NB4 (cell line): ENCODE measurements around the gene CDCP2.

Source experiments
- DNase-seq: peaks from one replicate; pipeline ENCODE4 v3.0.0; 2010; ENCODE audit warnings: low read depth
- H3K4me3 ChIP-seq: one replicate; pipeline ENCODE4 v1.5.1; 2011; ENCODE audit warnings: mild to moderate bottlenecking, low read depth, low read length, moderate library complexity
- MYC ChIP-seq: IDR thresholded peaks from 2 replicates; pipeline ENCODE4 v1.6.1; 2011; ENCODE audit warnings: low read depth, low read length
- POLR2A ChIP-seq: IDR thresholded peaks from 2 replicates; pipeline ENCODE4 v1.6.1; 2011; ENCODE audit warnings: mild to moderate bottlenecking; ENCODE audit not compliant: insufficient read length; ENCODE audit errors: extremely low read depth
- TF ChIP-seq, protein P1 (sequence below): IDR thresholded peaks from 2 replicates; pipeline ENCODE4 v1.6.1; 2011; ENCODE audit warnings: low read depth, low read length
- TF ChIP-seq, protein P2 (sequence below): IDR thresholded peaks from one replicate; pipeline ENCODE4 v1.5.1; 2012; ENCODE audit warnings: low read depth, low read length

The CDCP2 gene

DNA sequence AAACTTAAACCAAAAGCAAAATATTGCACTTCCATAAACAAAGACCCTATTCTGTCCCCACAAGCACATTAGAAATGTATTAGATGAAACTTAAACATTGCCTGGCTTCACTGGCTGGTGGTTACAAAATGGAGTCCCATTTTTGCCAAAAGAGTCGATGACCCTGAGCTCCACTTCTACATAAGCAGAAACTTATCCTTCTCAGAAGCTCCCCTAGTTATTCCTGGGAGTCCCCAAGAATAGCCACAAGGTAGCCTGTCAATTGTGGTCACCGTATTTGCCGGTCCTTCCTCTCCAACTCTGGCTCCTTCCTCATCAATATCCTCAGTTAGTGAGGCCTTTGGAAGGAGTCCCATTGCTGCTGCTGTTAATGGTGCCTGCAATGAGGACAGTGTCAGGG is 37.3 kb downstream of the CDCP2 start:
- no peak overlapping the region for H3K4me3 ChIP-seq
- DNase-seq: no peak
- TF ChIP-seq POLR2A (no peak), MYC (no peak)
- TF ChIP-seq, protein P1, sequence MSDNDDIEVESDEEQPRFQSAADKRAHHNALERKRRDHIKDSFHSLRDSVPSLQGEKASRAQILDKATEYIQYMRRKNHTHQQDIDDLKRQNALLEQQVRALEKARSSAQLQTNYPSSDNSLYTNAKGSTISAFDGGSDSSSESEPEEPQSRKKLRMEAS: no peak
- TF ChIP-seq, protein P2, sequence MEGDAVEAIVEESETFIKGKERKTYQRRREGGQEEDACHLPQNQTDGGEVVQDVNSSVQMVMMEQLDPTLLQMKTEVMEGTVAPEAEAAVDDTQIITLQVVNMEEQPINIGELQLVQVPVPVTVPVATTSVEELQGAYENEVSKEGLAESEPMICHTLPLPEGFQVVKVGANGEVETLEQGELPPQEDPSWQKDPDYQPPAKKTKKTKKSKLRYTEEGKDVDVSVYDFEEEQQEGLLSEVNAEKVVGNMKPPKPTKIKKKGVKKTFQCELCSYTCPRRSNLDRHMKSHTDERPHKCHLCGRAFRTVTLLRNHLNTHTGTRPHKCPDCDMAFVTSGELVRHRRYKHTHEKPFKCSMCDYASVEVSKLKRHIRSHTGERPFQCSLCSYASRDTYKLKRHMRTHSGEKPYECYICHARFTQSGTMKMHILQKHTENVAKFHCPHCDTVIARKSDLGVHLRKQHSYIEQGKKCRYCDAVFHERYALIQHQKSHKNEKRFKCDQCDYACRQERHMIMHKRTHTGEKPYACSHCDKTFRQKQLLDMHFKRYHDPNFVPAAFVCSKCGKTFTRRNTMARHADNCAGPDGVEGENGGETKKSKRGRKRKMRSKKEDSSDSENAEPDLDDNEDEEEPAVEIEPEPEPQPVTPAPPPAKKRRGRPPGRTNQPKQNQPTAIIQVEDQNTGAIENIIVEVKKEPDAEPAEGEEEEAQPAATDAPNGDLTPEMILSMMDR: no peak

DNA sequence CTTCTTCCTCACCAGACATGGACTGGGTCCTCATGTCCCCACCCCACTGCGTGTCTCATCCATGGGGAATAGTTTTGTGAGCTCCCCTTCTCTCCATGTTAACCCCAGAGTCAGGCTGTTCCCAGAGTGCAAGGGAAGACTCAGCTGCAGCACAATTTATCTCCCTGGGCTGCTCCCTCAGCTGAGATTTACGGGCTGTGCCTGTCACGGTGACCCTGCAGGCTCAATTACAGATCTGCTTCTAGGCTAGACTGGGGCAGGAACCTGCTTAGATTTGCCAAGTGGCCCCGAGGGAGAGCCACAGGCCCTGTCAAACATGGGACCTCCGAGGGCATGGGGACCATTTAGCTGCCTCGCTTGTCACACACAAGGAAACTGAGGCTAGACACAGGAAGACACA is 37.8 kb downstream of the CDCP2 start:
- TF ChIP-seq MYC (no peak), POLR2A (no peak)
- TF ChIP-seq, protein P1: no peak
- TF ChIP-seq, protein P2: no peak
- H3K4me3 ChIP-seq: no peak overlapping the region
- DNase-seq: no peak

DNA sequence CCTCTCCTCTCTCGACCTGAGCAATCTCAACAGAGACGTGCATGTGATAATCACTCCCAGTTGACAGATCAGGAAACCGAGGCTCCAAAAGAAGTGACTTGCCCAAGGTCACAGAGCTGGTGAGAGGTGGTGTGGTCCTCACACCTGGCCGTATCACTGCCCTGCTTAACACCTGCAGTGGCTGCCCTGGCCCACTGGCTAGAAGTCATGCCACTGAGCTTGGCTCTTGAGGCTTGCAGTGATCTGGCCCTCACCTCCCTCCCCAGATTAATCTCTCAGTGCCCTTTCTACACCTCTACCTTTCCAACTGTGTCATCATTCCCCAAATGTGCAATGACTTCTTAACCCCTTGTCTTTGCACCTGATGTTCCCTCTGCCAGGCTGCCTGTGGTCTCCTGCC is 38.8 kb downstream of the CDCP2 start:
- no peak for DNase-seq
- no peak overlapping the region for H3K4me3 ChIP-seq
- TF ChIP-seq POLR2A (no peak), MYC (no peak)
- TF ChIP-seq, protein P2: no peak
- TF ChIP-seq, protein P1: no peak

DNA sequence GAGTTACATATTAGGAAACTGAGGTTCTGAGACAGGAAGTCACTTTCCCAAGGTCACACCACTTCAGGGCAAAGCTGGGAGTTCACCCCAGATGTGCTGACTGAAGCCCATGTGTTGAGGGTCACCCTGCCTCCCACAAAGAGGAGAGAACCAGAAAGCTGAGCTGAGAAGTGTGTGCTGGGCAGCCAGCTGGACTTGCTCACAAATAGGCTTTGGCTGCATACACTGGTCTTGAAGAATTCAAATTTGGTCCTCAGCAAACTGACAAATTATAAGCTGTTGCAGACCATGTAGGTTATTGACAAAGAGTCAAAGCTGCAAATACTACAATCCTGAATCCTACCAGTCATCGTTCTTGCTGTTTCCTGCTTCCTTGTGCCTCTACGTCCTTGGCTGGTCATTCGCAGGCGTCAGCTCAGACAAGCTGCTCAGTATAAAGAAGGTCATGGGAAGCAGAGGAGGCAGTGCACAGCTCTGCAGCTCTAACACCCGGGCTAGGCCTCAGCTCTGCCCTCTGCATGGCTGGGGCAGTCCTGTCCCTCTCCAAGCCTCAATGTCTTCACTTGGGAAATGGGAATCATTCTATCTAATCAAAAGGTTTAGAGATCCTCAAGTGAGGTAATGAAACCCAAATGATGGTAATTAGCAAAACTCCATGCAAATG is 40.0 kb downstream of the CDCP2 start:
- no peak for DNase-seq
- no peak for TF ChIP-seq MYC
- TF ChIP-seq POLR2A: no peak
- TF ChIP-seq, protein P2: no peak
- TF ChIP-seq, protein P1: no peak
- no peak overlapping the region for H3K4me3 ChIP-seq

DNA sequence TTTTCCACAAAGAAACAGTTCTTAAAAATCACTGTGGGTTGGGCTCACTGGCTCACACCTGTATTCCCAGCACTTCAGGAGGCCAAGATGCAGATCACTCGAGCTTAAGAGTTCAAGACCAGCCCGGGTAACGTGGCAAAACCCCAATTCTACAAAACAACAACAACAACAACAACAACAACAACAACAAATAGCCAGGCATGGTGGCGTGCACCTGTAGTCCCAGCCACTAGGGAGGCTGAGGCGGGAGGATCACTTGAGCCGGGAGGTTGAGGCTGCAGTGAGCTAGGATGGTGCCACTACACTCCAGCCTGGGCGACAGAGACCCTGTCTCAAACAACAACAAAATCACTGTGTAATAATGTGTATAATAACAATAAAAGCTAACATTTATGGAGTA is 40.8 kb downstream of the CDCP2 start:
- TF ChIP-seq, protein P2: no peak
- TF ChIP-seq, protein P1: no peak
- no peak for TF ChIP-seq MYC
- no peak for TF ChIP-seq POLR2A
- H3K4me3 ChIP-seq: no peak overlapping the region
- no peak for DNase-seq
